ENCODE data around the gene MTMR12.

GRCh38 chr5:32231241-32231640, 81.5 kb downstream of the MTMR12 start:
- TF ChIP-seq CTCF (IDR thresholded peaks at IDR 0.05) (no peak), POLR2A (IDR thresholded peaks at IDR 0.05) (no peak)
